RCC 7860 (cell line): ENCODE measurements around the gene KLHL17.

Experiments used
- DNase-seq: peaks from one replicate; pipeline ENCODE4 v3.0.0-alpha.2; 2015; ENCODE audit warnings: low spot score
- FAIRE-seq: peaks from 2 replicates; lab custom pipeline; 2012; peaks lifted over from hg19 to GRCh38; lab: Jason Lieb, UNC

KLHL17 gene

DNA sequence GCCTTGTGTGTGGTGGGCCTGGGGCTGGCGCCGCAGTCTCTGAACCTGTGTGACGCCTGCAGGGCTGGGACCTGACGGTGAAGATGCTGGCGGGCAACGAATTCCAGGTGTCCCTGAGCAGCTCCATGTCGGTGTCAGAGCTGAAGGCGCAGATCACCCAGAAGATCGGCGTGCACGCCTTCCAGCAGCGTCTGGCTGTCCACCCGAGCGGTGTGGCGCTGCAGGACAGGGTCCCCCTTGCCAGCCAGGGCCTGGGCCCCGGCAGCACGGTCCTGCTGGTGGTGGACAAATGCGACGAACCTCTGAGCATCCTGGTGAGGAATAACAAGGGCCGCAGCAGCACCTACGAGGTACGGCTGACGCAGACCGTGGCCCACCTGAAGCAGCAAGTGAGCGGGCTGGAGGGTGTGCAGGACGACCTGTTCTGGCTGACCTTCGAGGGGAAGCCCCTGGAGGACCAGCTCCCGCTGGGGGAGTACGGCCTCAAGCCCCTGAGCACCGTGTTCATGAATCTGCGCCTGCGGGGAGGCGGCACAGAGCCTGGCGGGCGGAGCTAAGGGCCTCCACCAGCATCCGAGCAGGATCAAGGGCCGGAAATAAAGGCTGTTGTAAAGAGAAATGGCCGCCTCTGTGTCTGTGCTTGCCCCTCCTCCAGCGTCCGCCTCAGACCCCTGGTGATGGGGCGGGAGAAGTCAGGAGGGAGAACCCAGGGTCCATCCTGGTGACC is 53.7 kb downstream of the KLHL17 start:
- DNase-seq: no peak
- FAIRE-seq: no peak

- FAIRE-seq (no peak), DNase-seq (no peak)
Measured at GRCh38 chr1:1014799-1015681, 54.7 kb downstream of the KLHL17 start.
